Fibroblast of skin of right biceps (primary cell): ENCODE measurements around the gene KCMF1.
"Not testable (repeated sequence)": the region's sequence is repeated elsewhere in the genome, so short reads cannot be mapped to it uniquely, and the experiment has no call there.

ENCODE experiments used
- DNase-seq: peaks from one replicate; pipeline ENCODE4 v3.0.0-alpha.2; 2013

The KCMF1 gene

GRCh38 chr2:84970868-84971509 lies at the start of gene KCMF1:
KCMF1 (plus strand) TSS chr2:84971161; CDS start chr2:84971452, 291 bp downstream.
- peak; percentile 80 for DNase-seq

- DNase-seq = no peak
These were observed 48.0 kb upstream of the KCMF1 start for GRCh38 chr2:84923009-84923408.

DNA sequence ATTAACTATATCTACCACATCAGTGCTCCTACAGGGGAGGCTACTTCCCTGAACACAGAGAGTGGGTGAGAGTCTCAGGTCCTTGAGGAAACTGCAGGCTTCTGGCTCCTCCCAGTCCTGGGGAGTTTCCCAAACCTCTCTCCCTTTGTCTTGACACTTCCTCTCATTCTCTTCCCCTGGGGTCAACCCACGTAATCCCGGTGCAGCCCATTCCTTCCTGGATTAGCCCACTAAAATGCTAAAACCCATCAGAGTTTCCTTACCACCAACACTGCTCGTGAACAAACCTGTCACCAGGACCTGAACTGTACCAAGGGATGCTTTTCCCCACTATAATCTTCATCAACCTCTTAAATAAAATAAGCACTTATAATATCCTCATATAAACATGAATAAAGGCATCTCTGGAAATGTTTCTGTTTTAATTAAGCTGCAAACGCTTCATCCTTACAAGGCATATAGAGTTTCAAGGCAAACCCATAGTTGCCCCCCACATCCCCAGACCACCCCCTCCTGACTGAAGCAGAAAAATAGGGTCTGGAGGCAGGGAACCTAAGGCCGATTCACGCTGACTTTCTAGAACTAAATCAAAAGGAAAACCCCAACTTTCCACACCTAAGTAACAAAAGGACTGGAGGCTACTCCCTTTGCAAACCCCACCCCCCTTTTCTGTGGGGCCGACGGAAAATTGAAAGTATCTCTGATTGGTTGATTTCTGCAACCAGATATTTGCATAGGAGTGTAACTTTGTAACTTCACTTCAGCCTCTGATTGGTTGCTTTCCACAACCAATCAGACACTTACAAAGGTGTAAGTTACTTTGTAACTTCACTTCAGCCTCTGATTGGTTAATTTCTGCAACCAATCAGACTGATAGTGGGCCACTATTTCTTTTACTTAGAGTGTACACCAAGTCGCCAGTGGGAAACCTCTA lies 46.5 kb upstream of the KCMF1 start:
- DNase-seq = peak; percentile 74

DNA sequence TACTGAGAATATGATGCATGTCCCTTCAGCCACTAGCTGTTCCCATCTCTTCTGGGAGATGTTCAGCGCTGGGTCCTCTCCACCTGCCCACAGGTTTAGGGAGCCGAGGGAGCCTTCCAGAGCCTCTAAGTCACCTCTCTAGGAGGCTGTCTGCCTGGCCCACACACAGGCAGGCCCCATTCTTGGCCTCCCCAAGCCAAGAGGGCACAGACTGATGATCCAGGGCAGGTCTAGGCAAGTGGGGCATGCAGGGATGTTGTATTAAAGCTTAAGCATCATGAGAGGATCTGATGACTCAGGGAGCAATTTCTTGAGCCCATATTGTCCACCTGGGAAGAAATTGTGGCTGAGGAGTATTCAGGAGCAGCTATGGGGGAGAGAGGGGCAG lies 45.6 kb upstream of the KCMF1 start:
- DNase-seq = no peak

DNA sequence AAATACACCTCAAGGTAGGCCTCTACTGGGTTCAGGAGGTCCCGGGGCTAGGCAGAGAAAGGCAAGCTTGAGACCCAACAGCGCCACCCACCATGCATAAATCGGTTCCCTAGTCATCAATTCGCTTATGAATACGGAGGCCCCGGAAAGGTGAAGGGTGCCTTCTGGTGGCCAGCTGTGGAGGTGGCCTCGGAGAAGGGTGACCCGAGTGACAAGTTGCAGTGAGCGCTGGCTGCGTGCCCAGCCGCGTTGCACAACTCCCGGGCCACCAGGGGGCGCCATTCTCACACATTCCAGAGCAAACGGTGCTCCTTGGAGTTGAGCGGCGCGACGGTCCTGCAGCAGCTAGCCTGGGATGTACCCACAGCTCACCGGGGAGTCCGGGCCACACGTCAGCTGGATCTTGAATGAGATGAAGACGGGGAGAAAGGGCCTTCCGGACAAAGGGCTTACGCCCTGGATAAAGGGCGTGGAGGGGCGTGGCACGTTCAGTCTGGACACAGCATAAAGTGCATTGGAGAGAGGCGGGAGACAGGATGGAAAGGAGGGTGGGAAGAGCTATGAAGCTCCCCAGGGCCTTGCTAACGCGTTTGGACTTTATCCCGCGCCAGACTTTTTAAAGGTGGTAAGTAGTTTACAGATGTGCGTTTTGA lies 45.1 kb upstream of the KCMF1 start:
- peak; percentile 93 for DNase-seq

DNA sequence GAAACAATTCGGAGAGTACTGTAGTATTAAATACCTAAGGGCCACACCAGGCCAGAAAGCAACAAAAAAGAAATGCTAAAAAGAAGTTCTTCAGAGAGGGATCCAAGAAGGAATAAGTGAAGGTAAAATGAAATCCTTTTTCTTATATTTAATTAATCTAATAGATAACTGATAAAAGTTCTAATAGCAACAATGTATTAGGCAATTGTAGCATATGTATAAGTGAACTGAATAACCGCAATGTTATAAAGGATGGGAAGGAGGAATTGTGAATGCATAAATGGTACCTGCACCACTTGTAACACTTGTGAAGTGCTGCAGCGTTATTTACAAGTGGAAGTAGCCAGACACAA lies 43.7 kb upstream of the KCMF1 start:
- DNase-seq = no peak

DNA sequence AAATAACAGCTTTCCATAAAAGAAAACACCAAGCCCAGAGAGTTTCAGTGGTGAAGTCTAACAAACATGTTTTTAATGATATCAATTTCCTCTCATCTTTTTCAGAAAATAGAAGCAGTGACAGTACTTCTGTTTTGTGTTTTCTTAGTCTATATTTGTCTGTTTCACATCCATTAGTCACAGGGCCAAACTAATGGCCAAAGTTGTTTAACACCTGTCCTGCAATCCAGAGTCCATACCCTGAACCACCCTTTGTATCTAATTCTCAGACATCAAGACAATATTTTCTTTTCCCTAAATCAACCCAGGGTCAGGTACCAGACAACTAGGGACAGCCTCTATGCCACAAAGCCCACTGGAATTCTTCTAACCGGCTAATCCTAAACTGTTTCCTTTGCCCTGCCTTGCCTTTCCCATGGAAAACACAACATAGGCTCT lies 39.6 kb upstream of the KCMF1 start:
- no peak for DNase-seq

- DNase-seq = peak; percentile 53
These were observed 32.6 kb upstream of the KCMF1 start for GRCh38 chr2:84938194-84938879.

- DNase-seq = no peak
These were observed 31.4 kb upstream of the KCMF1 start for GRCh38 chr2:84939426-84940087.

- DNase-seq = no peak
These were observed 30.9 kb upstream of the KCMF1 start for GRCh38 chr2:84940088-84940470.

DNA sequence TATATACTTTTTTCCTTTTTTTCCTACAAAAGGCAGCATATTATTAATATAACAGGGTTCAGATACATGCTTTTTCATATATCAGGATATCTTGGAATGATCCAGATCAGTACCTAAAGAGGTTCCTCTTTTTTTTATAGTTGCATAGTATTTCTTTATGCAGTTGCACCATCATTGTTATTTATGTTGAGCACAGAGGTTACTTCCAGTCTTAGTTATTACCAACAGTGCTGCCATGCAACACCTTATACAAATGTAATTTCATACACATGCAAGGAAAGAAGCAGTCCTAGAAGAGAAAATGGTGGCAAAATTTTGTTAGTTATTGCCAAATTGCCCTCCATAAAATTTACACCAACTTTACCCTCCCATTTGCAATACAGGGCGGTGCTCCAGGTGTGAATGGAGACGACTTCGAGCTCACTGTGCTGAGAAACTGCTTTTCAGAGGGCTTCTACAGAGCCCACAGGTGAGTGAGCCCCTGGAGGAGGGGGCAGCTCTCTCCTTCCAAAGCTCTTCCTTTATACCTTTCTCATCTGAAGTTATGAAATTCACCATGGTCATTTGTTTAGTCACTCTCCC lies 30.0 kb upstream of the KCMF1 start:
- DNase-seq = no peak

DNA sequence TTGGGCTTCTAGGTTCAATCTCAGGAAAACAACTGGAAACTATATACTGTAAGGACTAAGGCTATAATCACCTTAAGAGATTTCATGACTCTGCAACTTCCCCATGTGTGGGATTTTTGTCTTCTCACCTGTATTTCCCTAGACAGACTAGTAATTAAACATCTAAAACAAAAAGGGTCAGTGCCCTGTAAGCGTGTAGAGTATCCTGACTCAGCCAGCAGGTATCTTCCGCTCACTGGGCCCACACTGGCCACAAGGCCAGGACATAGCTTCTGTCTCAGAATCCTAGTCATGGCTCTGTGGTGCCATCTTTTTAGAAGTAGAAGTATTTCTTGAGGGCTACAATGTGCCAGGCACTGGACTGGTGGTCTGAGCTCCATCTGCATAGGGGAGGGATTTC lies 28.8 kb upstream of the KCMF1 start:
- no peak for DNase-seq

- DNase-seq = peak; percentile 51
These were observed 28.0 kb upstream of the KCMF1 start for GRCh38 chr2:84942964-84943421.

DNA sequence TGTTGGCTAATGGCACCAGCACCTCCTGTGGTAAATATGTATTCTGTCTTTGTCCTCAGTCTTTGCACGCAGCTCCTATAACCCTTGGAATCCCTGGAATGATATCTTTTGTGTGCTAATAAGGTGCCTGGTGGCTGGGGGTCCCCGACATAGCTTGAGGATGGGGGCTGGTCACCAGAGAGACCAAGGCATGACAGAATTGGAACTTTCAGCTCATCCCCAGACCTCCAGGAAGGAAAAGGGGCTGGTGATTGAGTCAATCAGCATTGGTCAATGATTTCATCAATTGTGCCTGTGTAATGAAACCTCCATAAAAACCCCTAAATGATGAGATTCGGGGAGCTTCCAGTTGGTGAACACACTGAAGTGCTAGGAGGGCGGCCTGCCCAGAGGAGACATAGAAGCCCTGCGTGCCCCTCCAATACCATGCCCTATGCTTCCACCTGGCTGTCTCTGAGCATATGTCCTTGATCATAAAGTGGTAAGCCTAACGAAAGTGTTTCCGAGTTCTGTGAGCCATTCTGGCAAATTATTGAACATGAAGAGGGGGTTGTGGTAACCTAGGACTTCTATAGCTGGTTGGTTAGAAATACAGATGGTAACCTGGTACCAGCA lies 26.6 kb upstream of the KCMF1 start:
- no peak for DNase-seq

GRCh38 chr2:84945838-84946203 lies 25.1 kb upstream of the KCMF1 start:
- DNase-seq = not testable (repeated sequence)

- DNase-seq = peak; percentile 92
These were observed 24.6 kb upstream of the KCMF1 start for GRCh38 chr2:84946204-84947009.

- no peak for DNase-seq
These were observed 23.9 kb upstream of the KCMF1 start for GRCh38 chr2:84947010-84947593.

GRCh38 chr2:84953535-84953934 lies 17.4 kb upstream of the KCMF1 start:
- DNase-seq = no peak

- no peak for DNase-seq
These were observed 16.6 kb upstream of the KCMF1 start for GRCh38 chr2:84954329-84954728.
